ENCODE data around the gene ATG5. TPM values are rescaled to one million over a fixed set of nuclear protein-coding genes. Genes with fewer than 3 reads are reported as not detected.

Gene ATG5
- total and polyA plus RNA-seq, 2 experiments from 2014 or later, result 35.4 to 42.8 TPM

DNA sequence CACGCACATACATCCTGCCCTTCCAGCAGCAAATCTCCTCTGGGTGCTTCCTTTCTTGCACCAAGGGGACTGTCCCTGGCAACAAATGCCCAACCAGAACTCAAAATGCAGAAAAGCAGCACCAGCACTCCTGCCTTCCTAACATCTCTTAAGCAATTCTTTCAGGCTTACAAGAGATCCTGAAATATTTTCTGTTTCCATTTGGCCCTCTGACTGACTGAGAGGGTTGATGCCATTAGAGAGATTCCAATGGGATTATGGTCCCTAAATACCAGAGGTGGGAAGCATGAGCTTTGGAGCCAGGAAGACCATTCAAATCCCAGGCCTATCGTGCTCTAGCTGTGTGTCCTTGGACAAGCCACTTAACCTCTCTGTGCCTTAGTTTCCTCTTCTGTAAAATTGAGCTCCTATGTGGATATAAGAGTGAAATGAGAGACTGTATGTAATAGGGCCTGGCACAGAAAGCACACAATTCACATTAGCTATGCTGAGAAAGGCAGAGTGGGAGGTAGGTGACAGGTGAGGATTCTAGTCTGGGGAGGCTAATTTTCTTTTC is 182.6 kb downstream of the ATG5 start:
- Histone ChIP-seq H3K4me1 (ENCODE audit: insufficient read depth) (no peaks in the 10 kb centered on the region), H3K4me2 (no peak overlapping the region), H4K20me1 (ENCODE audit: insufficient read depth, poor library complexity, severe bottlenecking) (no peaks in the 10 kb centered on the region), H3K9me3 (ENCODE audit: low read depth) (no peaks in the 10 kb centered on the region), H3K36me3 (replicated peaks; ENCODE audit: insufficient read depth, low read depth) (no peaks in the 10 kb centered on the region), H3K79me2 (no peaks in the 10 kb centered on the region), H3K27me3 (no peaks in the 10 kb centered on the region), H2AFZ (no peak overlapping the region), H3K9me2 (replicated peaks; ENCODE audit: insufficient read depth) (no peaks in the 10 kb centered on the region), H3K27ac (no peak overlapping the region), H3K4me3 (no peak overlapping the region)
- no peak for TF ChIP-seq EZH2 (IDR thresholded peaks at IDR 0.05; ENCODE audit: borderline replicate concordance)
- no peak for TF ChIP-seq EZH2phosphoT487 (IDR thresholded peaks at IDR 0.05; ENCODE audit: low read depth, severe bottlenecking, unreplicated experiment)
- TF ChIP-seq, protein P1, sequence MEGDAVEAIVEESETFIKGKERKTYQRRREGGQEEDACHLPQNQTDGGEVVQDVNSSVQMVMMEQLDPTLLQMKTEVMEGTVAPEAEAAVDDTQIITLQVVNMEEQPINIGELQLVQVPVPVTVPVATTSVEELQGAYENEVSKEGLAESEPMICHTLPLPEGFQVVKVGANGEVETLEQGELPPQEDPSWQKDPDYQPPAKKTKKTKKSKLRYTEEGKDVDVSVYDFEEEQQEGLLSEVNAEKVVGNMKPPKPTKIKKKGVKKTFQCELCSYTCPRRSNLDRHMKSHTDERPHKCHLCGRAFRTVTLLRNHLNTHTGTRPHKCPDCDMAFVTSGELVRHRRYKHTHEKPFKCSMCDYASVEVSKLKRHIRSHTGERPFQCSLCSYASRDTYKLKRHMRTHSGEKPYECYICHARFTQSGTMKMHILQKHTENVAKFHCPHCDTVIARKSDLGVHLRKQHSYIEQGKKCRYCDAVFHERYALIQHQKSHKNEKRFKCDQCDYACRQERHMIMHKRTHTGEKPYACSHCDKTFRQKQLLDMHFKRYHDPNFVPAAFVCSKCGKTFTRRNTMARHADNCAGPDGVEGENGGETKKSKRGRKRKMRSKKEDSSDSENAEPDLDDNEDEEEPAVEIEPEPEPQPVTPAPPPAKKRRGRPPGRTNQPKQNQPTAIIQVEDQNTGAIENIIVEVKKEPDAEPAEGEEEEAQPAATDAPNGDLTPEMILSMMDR (IDR thresholded peaks at IDR 0.05; ENCODE audit: poor library complexity), result no peak
- DNase-seq (ENCODE audit: low spot score), result no peak
- WGBS (ENCODE audit: low lambda C conversion rate, missing lambda C conversion rate), result 86% methylated on average over 2 of the region's 2 CpGs

DNA sequence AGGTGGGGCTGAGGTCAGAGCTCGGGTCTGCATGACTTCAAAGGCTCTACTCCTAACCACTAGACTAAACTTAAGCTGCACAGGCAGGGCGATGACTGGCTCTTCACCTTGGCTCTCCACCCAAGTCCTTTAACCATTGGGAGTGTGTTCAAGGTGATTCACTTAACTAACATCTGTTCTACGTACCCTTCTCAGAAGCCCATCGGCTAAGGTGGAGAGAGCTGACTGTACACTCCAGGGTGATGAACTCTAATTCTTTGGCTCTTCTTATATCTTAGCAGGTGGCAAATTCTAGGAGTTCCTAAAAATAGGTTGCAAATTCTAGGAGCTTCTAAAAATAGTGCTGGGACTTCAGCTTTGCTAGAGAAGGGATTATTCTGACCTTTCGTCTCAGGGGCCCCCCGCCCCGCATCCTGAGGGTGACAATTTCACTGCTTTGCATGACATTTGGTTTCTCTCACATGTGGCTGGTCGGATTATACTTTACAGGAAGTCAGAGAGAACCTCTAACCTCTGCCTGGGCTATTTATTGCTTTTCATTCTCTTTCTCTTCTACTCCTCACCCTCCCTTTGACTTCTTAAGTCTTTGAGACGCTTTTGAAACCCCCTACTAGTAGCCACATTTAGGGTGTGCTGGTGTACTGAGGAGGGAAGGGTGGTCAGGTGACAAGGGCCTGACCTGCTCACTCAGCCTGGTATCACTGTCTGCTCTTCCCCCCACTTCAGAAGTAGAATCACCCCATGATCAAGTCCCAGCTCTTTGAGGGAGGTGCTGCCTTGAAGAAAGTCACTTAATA is 183.9 kb downstream of the ATG5 start:
- TF ChIP-seq EZH2 (IDR thresholded peaks at IDR 0.05; ENCODE audit: borderline replicate concordance), result no peak
- TF ChIP-seq, protein P1 (IDR thresholded peaks at IDR 0.05; ENCODE audit: poor library complexity), result no peak
- no peak for TF ChIP-seq EZH2phosphoT487 (IDR thresholded peaks at IDR 0.05; ENCODE audit: low read depth, severe bottlenecking, unreplicated experiment)
- no peaks in the 10 kb centered on the region for H3K27me3 ChIP-seq
- H3K79me2 ChIP-seq, result no peaks in the 10 kb centered on the region
- no peaks in the 10 kb centered on the region for H3K36me3 ChIP-seq (replicated peaks; ENCODE audit: insufficient read depth, low read depth)
- H3K4me2 ChIP-seq, result no peak overlapping the region
- no peak overlapping the region for H2AFZ ChIP-seq
- no peaks in the 10 kb centered on the region for H4K20me1 ChIP-seq (ENCODE audit: insufficient read depth, poor library complexity, severe bottlenecking)
- no peak overlapping the region for H3K4me3 ChIP-seq
- H3K9me2 ChIP-seq (replicated peaks; ENCODE audit: insufficient read depth), result no peaks in the 10 kb centered on the region
- H3K4me1 ChIP-seq (ENCODE audit: insufficient read depth), result no peaks in the 10 kb centered on the region
- H3K27ac ChIP-seq, result no peak overlapping the region
- WGBS (ENCODE audit: low lambda C conversion rate, missing lambda C conversion rate), result 85% methylated on average over 9 of the region's 9 CpGs
- H3K9me3 ChIP-seq (ENCODE audit: low read depth), result no peaks in the 10 kb centered on the region
- no peak for DNase-seq (ENCODE audit: low spot score)

DNA sequence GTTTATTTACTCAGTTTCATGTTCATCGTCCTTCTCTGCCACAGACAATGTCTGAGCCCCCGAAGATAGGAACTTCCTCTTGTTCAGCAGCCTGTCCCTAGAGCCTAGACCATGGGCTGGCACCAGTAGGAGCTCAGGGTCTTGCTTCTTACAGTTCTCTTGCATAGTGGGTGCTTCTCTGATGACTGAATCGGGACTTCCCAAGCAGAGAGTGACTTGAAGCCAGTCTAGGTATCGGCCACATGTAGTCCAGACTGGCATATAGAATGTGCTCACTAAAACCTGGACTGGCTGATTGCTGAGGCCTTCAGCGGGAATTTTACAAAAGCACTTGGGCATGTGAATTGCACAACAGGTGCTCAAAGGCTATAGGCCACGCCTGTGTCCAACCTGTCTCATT is 187.4 kb downstream of the ATG5 start:
- no peaks in the 10 kb centered on the region for H3K36me3 ChIP-seq (replicated peaks; ENCODE audit: insufficient read depth, low read depth)
- H3K9me3 ChIP-seq (ENCODE audit: low read depth), result no peaks in the 10 kb centered on the region
- no peak overlapping the region for H3K4me3 ChIP-seq
- H3K9me2 ChIP-seq (replicated peaks; ENCODE audit: insufficient read depth), result no peaks in the 10 kb centered on the region
- TF ChIP-seq EZH2 (IDR thresholded peaks at IDR 0.05; ENCODE audit: borderline replicate concordance), result no peak
- no peaks in the 10 kb centered on the region for H3K79me2 ChIP-seq
- no peak for DNase-seq (ENCODE audit: low spot score)
- H4K20me1 ChIP-seq (ENCODE audit: insufficient read depth, poor library complexity, severe bottlenecking), result no peaks in the 10 kb centered on the region
- WGBS (ENCODE audit: low lambda C conversion rate, missing lambda C conversion rate), result 82% methylated on average over 6 of the region's 6 CpGs
- H3K4me1 ChIP-seq (ENCODE audit: insufficient read depth), result no peaks in the 10 kb centered on the region
- H3K4me2 ChIP-seq, result no peak overlapping the region
- H2AFZ ChIP-seq, result no peak overlapping the region
- H3K27me3 ChIP-seq, result no peaks in the 10 kb centered on the region
- H3K27ac ChIP-seq, result no peak overlapping the region

DNA sequence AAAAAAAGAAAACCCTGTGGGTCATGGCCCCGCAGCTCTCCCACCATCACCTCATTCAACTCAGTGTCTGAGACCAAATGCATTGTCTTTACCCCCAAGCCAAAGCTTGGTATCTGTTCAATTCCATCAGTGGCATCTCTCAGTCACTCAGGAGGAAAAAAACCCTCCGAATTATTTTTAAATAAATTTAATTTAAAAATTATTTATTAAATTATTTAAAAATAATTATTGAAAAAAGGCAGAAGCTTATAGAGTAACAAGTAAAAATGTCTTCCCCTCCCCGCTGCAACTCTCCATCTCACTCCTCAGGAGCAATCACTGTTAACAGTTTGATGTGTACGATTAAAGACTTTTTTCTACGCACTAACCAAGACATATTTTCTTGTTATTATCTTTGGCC is 188.7 kb downstream of the ATG5 start:
- Histone ChIP-seq H3K27me3 (no peaks in the 10 kb centered on the region), H3K36me3 (replicated peaks; ENCODE audit: insufficient read depth, low read depth) (no peaks in the 10 kb centered on the region), H3K27ac (no peak overlapping the region), H3K9me3 (ENCODE audit: low read depth) (no peaks in the 10 kb centered on the region), H3K4me3 (no peak overlapping the region), H3K4me2 (no peak overlapping the region), H2AFZ (no peak overlapping the region), H3K79me2 (no peaks in the 10 kb centered on the region), H4K20me1 (ENCODE audit: insufficient read depth, poor library complexity, severe bottlenecking) (no peaks in the 10 kb centered on the region), H3K4me1 (ENCODE audit: insufficient read depth) (no peaks in the 10 kb centered on the region), H3K9me2 (replicated peaks; ENCODE audit: insufficient read depth) (no peaks in the 10 kb centered on the region)
- DNase-seq (ENCODE audit: low spot score), result no peak
- 96% methylated on average over 5 of the region's 5 CpGs for WGBS (ENCODE audit: low lambda C conversion rate, missing lambda C conversion rate)
- TF ChIP-seq, protein P1 (IDR thresholded peaks at IDR 0.05; ENCODE audit: poor library complexity), result no peak
- TF ChIP-seq EZH2phosphoT487 (IDR thresholded peaks at IDR 0.05; ENCODE audit: low read depth, severe bottlenecking, unreplicated experiment), result no peak
- no peak for TF ChIP-seq EZH2 (IDR thresholded peaks at IDR 0.05; ENCODE audit: borderline replicate concordance)
